ENCODE data around the gene U2AF2.

The U2AF2 gene

GRCh38 chr19:55690109-55690768, 35.4 kb downstream of the U2AF2 start:
- WGBS (ENCODE audit: insufficient coverage): 97% methylated on average over 20 of the region's 25 CpGs
- POLR2A ChIA-PET: no interaction called here
- Histone ChIP-seq H3K36me3 (ENCODE audit: control insufficient read depth in 4 of 4, insufficient read depth in 4 of 4, low read length in 3 of 4) (peaks cover 4 to 97% (median 62%) of the 10 kb centered on the region in 4 experiments), H3K4me3 (ENCODE audit: control insufficient read depth in 1 of 7, extremely low read depth in 1 of 7, insufficient read depth in 4 of 7, low read depth in 2 of 7, low read length in 6 of 7) (no peak overlapping the region), H3K27ac (ENCODE audit: insufficient read depth in 1 of 2, low read depth in 1 of 2, low read length in 2 of 2, poor library complexity in 1 of 2, severe bottlenecking in 2 of 2) (no peak overlapping the region), H3K27me3 (replicated peaks in 2 of 5; ENCODE audit: control insufficient read depth in 4 of 5, insufficient read depth in 5 of 5, low read length in 4 of 5) (no peaks in the 10 kb centered on the region), H3K4me1 (ENCODE audit: control extremely low read depth in 1 of 4, control insufficient read depth in 4 of 4, insufficient read depth in 4 of 4, low read length in 3 of 4) (no peaks in the 10 kb centered on the region), H3K9me3 (ENCODE audit: control extremely low read depth in 1 of 5, control insufficient read depth in 4 of 5, insufficient read depth in 2 of 5, low read depth in 1 of 5, low read length in 4 of 5) (no peaks in the 10 kb centered on the region)
- CTCF ChIA-PET: interaction anchor here (0.6 to 1.3 kb wide), 2 partner anchors 11 to 24 kb away, joined by 3 read pairs; no protein-coding TSS in a partner anchor
- no peak for DNase-seq

- WGBS (ENCODE audit: insufficient coverage): 97% methylated on average over 21 of the region's 31 CpGs
- H3K9me3 ChIP-seq (ENCODE audit: control extremely low read depth in 1 of 5, control insufficient read depth in 4 of 5, insufficient read depth in 2 of 5, low read depth in 1 of 5, low read length in 4 of 5): no peaks in the 10 kb centered on the region
- no peak overlapping the region for H3K4me3 ChIP-seq (ENCODE audit: control insufficient read depth in 1 of 7, extremely low read depth in 1 of 7, insufficient read depth in 4 of 7, low read depth in 2 of 7, low read length in 6 of 7)
- DNase-seq: no peak
- peaks cover 4 to 97% (median 64%) of the 10 kb centered on the region in 4 experiments for H3K36me3 ChIP-seq (ENCODE audit: control insufficient read depth in 4 of 4, insufficient read depth in 4 of 4, low read length in 3 of 4)
- no peaks in the 10 kb centered on the region for H3K27me3 ChIP-seq (replicated peaks in 2 of 5; ENCODE audit: control insufficient read depth in 4 of 5, insufficient read depth in 5 of 5, low read length in 4 of 5)
- ChIA-PET POLR2A (no interaction called here), CTCF (interaction anchor here (1.3 kb wide), 1 partner anchor 10 kb away, joined by 3 read pairs; no protein-coding TSS in a partner anchor)
- no peaks in the 10 kb centered on the region for H3K4me1 ChIP-seq (ENCODE audit: control extremely low read depth in 1 of 4, control insufficient read depth in 4 of 4, insufficient read depth in 4 of 4, low read length in 3 of 4)
- H3K27ac ChIP-seq (ENCODE audit: insufficient read depth in 1 of 2, low read depth in 1 of 2, low read length in 2 of 2, poor library complexity in 1 of 2, severe bottlenecking in 2 of 2): no peak overlapping the region
Measured at GRCh38 chr19:55690769-55691545, 36.1 kb downstream of the U2AF2 start.

GRCh38 chr19:55691561-55692481, 37.0 kb downstream of the U2AF2 start:
- ChIA-PET CTCF (interaction anchor here (1.3 to 1.6 kb wide), 2 partner anchors 8 to 9 kb away, joined by 3 read pairs; no protein-coding TSS in a partner anchor), POLR2A (no interaction called here)
- H3K36me3 ChIP-seq (ENCODE audit: control insufficient read depth in 4 of 4, insufficient read depth in 4 of 4, low read length in 3 of 4): peaks cover 4 to 97% (median 66%) of the 10 kb centered on the region in 4 experiments
- no peaks in the 10 kb centered on the region for H3K27me3 ChIP-seq (replicated peaks in 2 of 5; ENCODE audit: control insufficient read depth in 4 of 5, insufficient read depth in 5 of 5, low read length in 4 of 5)
- H3K27ac ChIP-seq (ENCODE audit: insufficient read depth in 1 of 2, low read depth in 1 of 2, low read length in 2 of 2, poor library complexity in 1 of 2, severe bottlenecking in 2 of 2): no peak overlapping the region
- H3K4me1 ChIP-seq (ENCODE audit: control extremely low read depth in 1 of 4, control insufficient read depth in 4 of 4, insufficient read depth in 4 of 4, low read length in 3 of 4): no peaks in the 10 kb centered on the region
- WGBS (ENCODE audit: insufficient coverage): 97% methylated on average over 26 of the region's 31 CpGs
- no peak overlapping the region for H3K4me3 ChIP-seq (ENCODE audit: control insufficient read depth in 1 of 7, extremely low read depth in 1 of 7, insufficient read depth in 4 of 7, low read depth in 2 of 7, low read length in 6 of 7)
- no peaks in the 10 kb centered on the region for H3K9me3 ChIP-seq (ENCODE audit: control extremely low read depth in 1 of 5, control insufficient read depth in 4 of 5, insufficient read depth in 2 of 5, low read depth in 1 of 5, low read length in 4 of 5)
- DNase-seq: no peak

- ChIA-PET CTCF (interaction anchor here (1.6 kb wide), 1 partner anchor 9 kb away, joined by 3 read pairs; no protein-coding TSS in a partner anchor), POLR2A (no interaction called here)
- no peak for DNase-seq
Measured at GRCh38 chr19:55692681-55693081, 37.8 kb downstream of the U2AF2 start.

GRCh38 chr19:55693336-55693974, 38.6 kb downstream of the U2AF2 start:
- DNase-seq: no peak
- no peak overlapping the region for H3K4me3 ChIP-seq (ENCODE audit: control insufficient read depth in 1 of 7, extremely low read depth in 1 of 7, insufficient read depth in 4 of 7, low read depth in 2 of 7, low read length in 6 of 7)
- no peaks in the 10 kb centered on the region for H3K27me3 ChIP-seq (replicated peaks in 2 of 5; ENCODE audit: control insufficient read depth in 4 of 5, insufficient read depth in 5 of 5, low read length in 4 of 5)
- ChIA-PET POLR2A (no interaction called here), CTCF (interaction anchor here (1.6 kb wide), 1 partner anchor 10 kb away, joined by 3 read pairs; no protein-coding TSS in a partner anchor)
- no peaks in the 10 kb centered on the region for H3K9me3 ChIP-seq (ENCODE audit: control extremely low read depth in 1 of 5, control insufficient read depth in 4 of 5, insufficient read depth in 2 of 5, low read depth in 1 of 5, low read length in 4 of 5)
- WGBS (ENCODE audit: insufficient coverage): 97% methylated on average over 18 of the region's 20 CpGs
- H3K4me1 ChIP-seq (ENCODE audit: control extremely low read depth in 1 of 4, control insufficient read depth in 4 of 4, insufficient read depth in 4 of 4, low read length in 3 of 4): no peaks in the 10 kb centered on the region
- peaks cover 4 to 95% (median 68%) of the 10 kb centered on the region in 4 experiments for H3K36me3 ChIP-seq (ENCODE audit: control insufficient read depth in 4 of 4, insufficient read depth in 4 of 4, low read length in 3 of 4)
- H3K27ac ChIP-seq (ENCODE audit: insufficient read depth in 1 of 2, low read depth in 1 of 2, low read length in 2 of 2, poor library complexity in 1 of 2, severe bottlenecking in 2 of 2): no peak overlapping the region

More at GRCh38 chr19:55692681-55693081, 37.8 kb downstream of the U2AF2 start:
- no peak overlapping the region for H3K4me3 ChIP-seq (ENCODE audit: control insufficient read depth in 1 of 7, extremely low read depth in 1 of 7, insufficient read depth in 4 of 7, low read depth in 2 of 7, low read length in 6 of 7)
- peaks cover 4 to 95% (median 67%) of the 10 kb centered on the region in 4 experiments for H3K36me3 ChIP-seq (ENCODE audit: control insufficient read depth in 4 of 4, insufficient read depth in 4 of 4, low read length in 3 of 4)
- no peaks in the 10 kb centered on the region for H3K27me3 ChIP-seq (replicated peaks in 2 of 5; ENCODE audit: control insufficient read depth in 4 of 5, insufficient read depth in 5 of 5, low read length in 4 of 5)
- WGBS (ENCODE audit: insufficient coverage): 98% methylated on average over 17 of the region's 19 CpGs
- H3K4me1 ChIP-seq (ENCODE audit: control extremely low read depth in 1 of 4, control insufficient read depth in 4 of 4, insufficient read depth in 4 of 4, low read length in 3 of 4): no peaks in the 10 kb centered on the region
- H3K27ac ChIP-seq (ENCODE audit: insufficient read depth in 1 of 2, low read depth in 1 of 2, low read length in 2 of 2, poor library complexity in 1 of 2, severe bottlenecking in 2 of 2): no peak overlapping the region
- no peaks in the 10 kb centered on the region for H3K9me3 ChIP-seq (ENCODE audit: control extremely low read depth in 1 of 5, control insufficient read depth in 4 of 5, insufficient read depth in 2 of 5, low read depth in 1 of 5, low read length in 4 of 5)

- H3K36me3 ChIP-seq (ENCODE audit: control insufficient read depth in 4 of 4, insufficient read depth in 4 of 4, low read length in 3 of 4): peaks cover 4 to 90% (median 64%) of the 10 kb centered on the region in 4 experiments
- no peak overlapping the region for H3K27ac ChIP-seq (ENCODE audit: insufficient read depth in 1 of 2, low read depth in 1 of 2, low read length in 2 of 2, poor library complexity in 1 of 2, severe bottlenecking in 2 of 2)
- H3K4me3 ChIP-seq (ENCODE audit: control insufficient read depth in 1 of 7, extremely low read depth in 1 of 7, insufficient read depth in 4 of 7, low read depth in 2 of 7, low read length in 6 of 7): no peak overlapping the region
- no peaks in the 10 kb centered on the region for H3K27me3 ChIP-seq (replicated peaks in 2 of 5; ENCODE audit: control insufficient read depth in 4 of 5, insufficient read depth in 5 of 5, low read length in 4 of 5)
- DNase-seq: no peak
- ChIA-PET POLR2A (no interaction called here), CTCF (no interaction called here)
- H3K9me3 ChIP-seq (ENCODE audit: control extremely low read depth in 1 of 5, control insufficient read depth in 4 of 5, insufficient read depth in 2 of 5, low read depth in 1 of 5, low read length in 4 of 5): no peaks in the 10 kb centered on the region
- WGBS (ENCODE audit: insufficient coverage): 97% methylated on average over 15 of the region's 15 CpGs
- no peaks in the 10 kb centered on the region for H3K4me1 ChIP-seq (ENCODE audit: control extremely low read depth in 1 of 4, control insufficient read depth in 4 of 4, insufficient read depth in 4 of 4, low read length in 3 of 4)
Measured at GRCh38 chr19:55694241-55694655, 39.4 kb downstream of the U2AF2 start.
